Epithelial cell of esophagus (primary cell): ENCODE measurements around the gene GPATCH8.

Experiments
- DNase-seq: peaks from one replicate; pipeline ENCODE4 v3.0.0; 2010; ENCODE audit warnings: low read depth
- H3K4me3 ChIP-seq: 2 replicates; pipeline ENCODE4 v1.5.1; 2011; ENCODE audit warnings: mild to moderate bottlenecking, low read length, control low read depth
- TF ChIP-seq, protein P1 (sequence below): IDR thresholded peaks from 2 replicates; pipeline ENCODE4 v1.5.1; 2011; ENCODE audit warnings: low read depth, mild to moderate bottlenecking, low read length, control low read depth, inconsistent platforms; ENCODE audit not compliant: insufficient read depth; ENCODE audit errors: missing control alignments

The GPATCH8 gene

GRCh38 chr17:44499722-44500121 is 3.5 kb downstream of the GPATCH8 start:
- TF ChIP-seq, protein P1, sequence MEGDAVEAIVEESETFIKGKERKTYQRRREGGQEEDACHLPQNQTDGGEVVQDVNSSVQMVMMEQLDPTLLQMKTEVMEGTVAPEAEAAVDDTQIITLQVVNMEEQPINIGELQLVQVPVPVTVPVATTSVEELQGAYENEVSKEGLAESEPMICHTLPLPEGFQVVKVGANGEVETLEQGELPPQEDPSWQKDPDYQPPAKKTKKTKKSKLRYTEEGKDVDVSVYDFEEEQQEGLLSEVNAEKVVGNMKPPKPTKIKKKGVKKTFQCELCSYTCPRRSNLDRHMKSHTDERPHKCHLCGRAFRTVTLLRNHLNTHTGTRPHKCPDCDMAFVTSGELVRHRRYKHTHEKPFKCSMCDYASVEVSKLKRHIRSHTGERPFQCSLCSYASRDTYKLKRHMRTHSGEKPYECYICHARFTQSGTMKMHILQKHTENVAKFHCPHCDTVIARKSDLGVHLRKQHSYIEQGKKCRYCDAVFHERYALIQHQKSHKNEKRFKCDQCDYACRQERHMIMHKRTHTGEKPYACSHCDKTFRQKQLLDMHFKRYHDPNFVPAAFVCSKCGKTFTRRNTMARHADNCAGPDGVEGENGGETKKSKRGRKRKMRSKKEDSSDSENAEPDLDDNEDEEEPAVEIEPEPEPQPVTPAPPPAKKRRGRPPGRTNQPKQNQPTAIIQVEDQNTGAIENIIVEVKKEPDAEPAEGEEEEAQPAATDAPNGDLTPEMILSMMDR, result no peak
- H3K4me3 ChIP-seq, result no peak overlapping the region
- no peak for DNase-seq

DNA sequence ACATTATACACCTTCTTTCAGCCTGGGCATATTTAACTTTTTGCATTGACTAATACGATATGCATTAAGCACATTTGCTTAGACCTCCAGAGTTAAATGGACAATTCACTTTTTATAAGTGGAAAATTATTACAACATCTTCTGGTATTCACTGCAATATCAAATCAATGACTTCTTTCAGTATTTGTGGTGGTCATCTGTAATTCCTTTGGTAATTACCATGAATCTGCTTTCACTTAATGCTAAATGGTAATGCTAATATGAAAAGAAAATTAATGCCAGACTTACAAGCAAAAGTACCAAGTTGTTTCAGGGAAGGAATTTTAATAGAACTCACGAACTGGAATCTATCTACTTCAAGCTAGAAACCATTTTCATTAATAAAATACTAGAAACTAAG is 6.4 kb downstream of the GPATCH8 start:
- TF ChIP-seq, protein P1, result no peak
- no peak for DNase-seq

GRCh38 chr17:44493339-44493738 is 9.9 kb downstream of the GPATCH8 start:
- TF ChIP-seq, protein P1, result no peak
- H3K4me3 ChIP-seq, result no peak overlapping the region
- no peak for DNase-seq

More for the DNA sequence above, 6.4 kb downstream of the GPATCH8 start:
- H3K4me3 ChIP-seq, result no peak overlapping the region

GRCh38 chr17:44492706-44493272 is 10.4 kb downstream of the GPATCH8 start:
- no peak for DNase-seq
- TF ChIP-seq, protein P1, result no peak

DNA sequence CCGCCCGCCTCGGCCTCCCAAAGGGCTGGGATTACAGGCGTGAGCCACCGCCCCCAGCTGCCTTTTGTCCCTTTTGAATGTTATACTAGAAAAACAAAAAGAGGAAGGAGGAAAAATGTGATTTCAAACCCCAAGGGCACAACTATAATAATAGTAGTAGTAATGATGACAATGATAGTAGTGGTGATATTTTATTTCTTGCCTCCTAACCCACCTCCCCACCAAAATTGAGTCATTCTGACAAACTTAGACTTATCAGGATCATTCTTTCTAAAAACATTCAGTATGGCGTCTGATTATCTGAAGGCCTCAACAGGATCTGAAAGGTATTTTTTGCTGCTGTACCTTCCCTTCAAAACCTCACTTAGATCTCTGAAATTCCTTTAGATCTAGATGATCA is 13.6 kb downstream of the GPATCH8 start:
- H3K4me3 ChIP-seq, result no peak overlapping the region
- TF ChIP-seq, protein P1, result no peak
- DNase-seq, result no peak

More at GRCh38 chr17:44492706-44493272, 10.4 kb downstream of the GPATCH8 start:
- no peak overlapping the region for H3K4me3 ChIP-seq

GRCh38 chr17:44487170-44487569 is 16.0 kb downstream of the GPATCH8 start:
- H3K4me3 ChIP-seq, result no peak overlapping the region
- TF ChIP-seq, protein P1, result no peak
- DNase-seq, result no peak

GRCh38 chr17:44473367-44473766 is 29.8 kb downstream of the GPATCH8 start:
- TF ChIP-seq, protein P1, result no peak
- DNase-seq, result no peak
- H3K4me3 ChIP-seq, result no peak overlapping the region
